ENCODE measurements around the gene SLC25A19. TPM values are rescaled to one million over a fixed set of nuclear protein-coding genes. Genes with fewer than 3 reads are reported as not detected.

The SLC25A19 gene
- total and polyA plus RNA-seq, 9 of the 15 experiments (the other 6 are each of a cell fraction or from before 2014, with no cell fraction given), result 33.4 to 76.6 (median 55.3) TPM

GRCh38 chr17:75289832-75290337 lies 652 bp upstream of the SLC25A19 start (continued):
- TF ChIP-seq SPI1 (IDR thresholded peaks at IDR 0.05; ENCODE audit: borderline replicate concordance, low read depth, low read length), result no peak
- no peak for TF ChIP-seq ZNF589 (CRISPR knock-in tag; IDR thresholded peaks at IDR 0.05; ENCODE audit: low read depth)
- TF ChIP-seq CTCFL (IDR thresholded peaks at IDR 0.05; ENCODE audit: borderline replicate concordance, insufficient read depth, low read depth, low read length, poor library complexity, severe bottlenecking), result no peak
- TF ChIP-seq ZBTB2 (IDR thresholded peaks at IDR 0.05), result peak; percentile 77; the same call in 1 of the 2 replicates
- 0 out of 2 replicates have a peak, but pooled peaks have one; percentile 52 for TF ChIP-seq HMBOX1 (IDR thresholded peaks at IDR 0.05)
- no peak for TF ChIP-seq ZNF384 (IDR thresholded peaks at IDR 0.05; ENCODE audit: low read depth, low read length)
- TF ChIP-seq SMARCA4 (IDR thresholded peaks at IDR 0.05), result peak; percentile 78; the same call in 1 of the 2 replicates
- TF ChIP-seq ZNF277 (CRISPR knock-in tag; IDR thresholded peaks at IDR 0.05; ENCODE audit: borderline replicate concordance), result no peak
- no peak for TF ChIP-seq ZNF76 (CRISPR knock-in tag; IDR thresholded peaks at IDR 0.05; ENCODE audit: borderline replicate concordance)
- peak; percentile 54 for TF ChIP-seq ARID1B (IDR thresholded peaks at IDR 0.05)
- TF ChIP-seq ZNF354B (CRISPR knock-in tag; IDR thresholded peaks at IDR 0.05), result no peak
- TF ChIP-seq ZNF436 (CRISPR knock-in tag; IDR thresholded peaks at IDR 0.05), result no peak
- no peak for TF ChIP-seq MAZ (CRISPR knock-in tag; conservative IDR thresholded peaks at IDR 0.05 in 1 of 2, IDR thresholded peaks at IDR 0.05 in 1 of 2)
- TF ChIP-seq ZNF717 (CRISPR knock-in tag; IDR thresholded peaks at IDR 0.05), result no peak
- TF ChIP-seq MTA2 (IDR thresholded peaks at IDR 0.05; ENCODE audit: low read depth), result peak; percentile 12; the same call in 1 of the 2 replicates
- no peak for TF ChIP-seq ZNF512 (tag; IDR thresholded peaks at IDR 0.05)
- TF ChIP-seq HDAC2 (IDR thresholded peaks at IDR 0.05), result peak; percentile 63; the same call in 1 of the 2 replicates
- TF ChIP-seq BHLHE40 (IDR thresholded peaks at IDR 0.05; ENCODE audit: low read length), result peak; percentile 21; the same call in 1 of the 2 replicates
- no peak for TF ChIP-seq ZNF12 (CRISPR knock-in tag; IDR thresholded peaks at IDR 0.05)
- TF ChIP-seq EP400 (IDR thresholded peaks at IDR 0.05), result peak; percentile 33; the same call in 1 of the 2 replicates
- TF ChIP-seq ZNF445 (CRISPR knock-in tag; IDR thresholded peaks at IDR 0.05; ENCODE audit: low read depth), result 0 out of 2 replicates have a peak, but pooled peaks have one; percentile 63
- no peak for TF ChIP-seq ZNF124 (CRISPR knock-in tag; IDR thresholded peaks at IDR 0.05)
- no peak for TF ChIP-seq FOXK1 (CRISPR knock-in tag; IDR thresholded peaks at IDR 0.05; ENCODE audit: borderline replicate concordance)
